OCI-LY7 (cell line): ENCODE results near the gene FAIM2. TPM values are rescaled to one million over a fixed set of nuclear protein-coding genes. Genes with fewer than 3 reads are reported as not detected.

Experiments
- BruUV-seq: library from RNA; stranded (reverse); fragments of 400-500 nt; replicated peaks from 2 replicates; lab custom pipeline; 2021; lab: Mats Ljungman, UMichigan
- CTCF ChIA-PET: fragments of 300-600 bp; sonication (Branson Sonifier 250); formaldehyde crosslinking; loops from one replicate; lab custom pipeline; 2022; ENCODE audit warnings: antibody characterized with exemption; ENCODE audit not compliant: unreplicated experiment; lab: Charles Lee
- POLR2A ChIA-PET: fragments of 300-600 bp; sonication (Branson Sonifier 250); formaldehyde crosslinking; loops from one replicate; lab custom pipeline; 2022; ENCODE audit warnings: antibody characterized with exemption; lab: Charles Lee
- DNase-seq: peaks from one replicate; pipeline ENCODE4 v3.0.0-alpha.2; 2015; ENCODE audit warnings: low spot score
- H2AFZ ChIP-seq: fragments of 200-600 bp; sonication (generic), shearing (Covaris generic); 2 replicates; pipeline ENCODE4 v1.6.1; 2014; ENCODE audit warnings: mild to moderate bottlenecking, antibody characterized with exemption, low read length, moderate library complexity
- H3K27ac ChIP-seq: fragments of 200-600 bp; sonication (generic); 2 replicates; pipeline ENCODE4 v1.5.1; 2014; ENCODE audit warnings: mixed run types, low read depth, mild to moderate bottlenecking, moderate library complexity, low read length, inconsistent platforms; ENCODE audit not compliant: poor library complexity, severe bottlenecking
- H3K36me3 ChIP-seq: fragments of 200-600 bp; sonication (generic); 2 replicates; pipeline ENCODE4 v1.6.1; 2014; ENCODE audit warnings: mild to moderate bottlenecking, antibody characterized with exemption, low read length, moderate library complexity, mixed read lengths; ENCODE audit not compliant: insufficient read depth
- H3K4me1 ChIP-seq: fragments of 200-600 bp; sonication (generic); 2 replicates; pipeline ENCODE4 v1.5.1; 2014; ENCODE audit warnings: mild to moderate bottlenecking, low read length; ENCODE audit not compliant: insufficient read depth, poor library complexity, severe bottlenecking
- H3K4me2 ChIP-seq: fragments of 200-600 bp; sonication (generic); 2 replicates; pipeline ENCODE4 v1.6.1; 2014; ENCODE audit warnings: mild to moderate bottlenecking, low read length
- H3K4me3 ChIP-seq: fragments of 200-600 bp; sonication (generic); 2 replicates; pipeline ENCODE4 v1.5.1; 2014; ENCODE audit warnings: mild to moderate bottlenecking, low read depth, low read length; ENCODE audit not compliant: poor library complexity, severe bottlenecking
- H3K79me2 ChIP-seq: fragments of 200-600 bp; sonication (generic); 2 replicates; pipeline ENCODE4 v1.6.1; 2016; ENCODE audit warnings: low read depth, mild to moderate bottlenecking, low read length, moderate library complexity, mixed read lengths; ENCODE audit not compliant: insufficient read depth
- H3K9me2 ChIP-seq: fragments of 200-600 bp; sonication (generic); 2 replicates; pipeline ENCODE4 v1.6.1; 2016; ENCODE audit warnings: mild to moderate bottlenecking, low read length, mixed read lengths; ENCODE audit not compliant: insufficient read depth
- H3K9me3 ChIP-seq: fragments of 200-600 bp; sonication (generic); 2 replicates; pipeline ENCODE4 v1.6.1; 2014; ENCODE audit warnings: mild to moderate bottlenecking, mixed run types, low read length, mixed read lengths
- H4K20me1 ChIP-seq: fragments of 200-600 bp; sonication (generic); 2 replicates; pipeline ENCODE4 v1.6.1; 2014; ENCODE audit warnings: mild to moderate bottlenecking, antibody characterized with exemption, low read length, moderate library complexity, mixed read lengths; ENCODE audit not compliant: insufficient read depth
- CTCF ChIP-seq: fragments of 200-600 bp; sonication (generic); conservative IDR thresholded peaks from 2 replicates; pipeline ENCODE4 v1.5.1; 2014; ENCODE audit warnings: mild to moderate bottlenecking, antibody characterized with exemption, low read length, moderate library complexity, mixed read lengths
- EZH2phosphoT487 ChIP-seq: fragments of 200-600 bp; sonication (generic); IDR thresholded peaks from 2 replicates; pipeline ENCODE4 v1.6.1; 2018; ENCODE audit warnings: low read depth, borderline replicate concordance, mild to moderate bottlenecking, mixed run types, antibody characterized with exemption, low read length, moderate library complexity, mixed read lengths
- intact Hi-C: fragments of 100-400 bp; cut with micrococcal nuclease; formaldehyde crosslinking; loops from one replicate; pipeline ENCODE4 v1.10.0; 2022; ENCODE audit not compliant: unreplicated experiment
- total RNA-seq, 2 experiments: library from RNA; depleted of rRNA in 1 of 2; stranded (reverse); fragments of >200 nt in 1 of 2; shearing (Covaris generic) in 1 of 2; gene quantifications; 2 replicates each; pipeline ENCODE4 v1.2.3, GENCODE V29; 2014 to 2022

The FAIM2 gene
- total RNA-seq, 2 experiments from 2014 or later: 0.10 TPM; not detected in 1

GRCh38 chr12:49944718-49945117 is 41.0 kb upstream of the FAIM2 start:
- POLR2A ChIA-PET: no interaction called here
- H2AFZ ChIP-seq: peak overlapping the region; percentile 60; the same call in 1 of the 2 replicates
- no peak for TF ChIP-seq CTCF
- TF ChIP-seq EZH2phosphoT487: no peak
- peaks cover 20% of the 10 kb centered on the region for H3K4me1 ChIP-seq
- H3K9me3 ChIP-seq: no peaks in the 10 kb centered on the region
- CTCF ChIA-PET: no interaction called here
- no peak for DNase-seq
- H3K4me2 ChIP-seq: 0 out of 2 replicates have a peak overlapping the region, but pooled peaks have one; percentile 45
- H3K79me2 ChIP-seq: no peaks in the 10 kb centered on the region
- H3K4me3 ChIP-seq: no peak overlapping the region
- H4K20me1 ChIP-seq: no peaks in the 10 kb centered on the region
- H3K27ac ChIP-seq: no peak overlapping the region
- no peaks in the 10 kb centered on the region for H3K36me3 ChIP-seq
- H3K9me2 ChIP-seq: no peaks in the 10 kb centered on the region
- no TSS peak for BruUV-seq
- intact Hi-C loops: loop anchor here (2.0 to 10.0 kb wide), 2 partner anchors 80 to 168 kb away; no protein-coding TSS in a partner anchor

- POLR2A ChIA-PET: no interaction called here
- CTCF ChIA-PET: no interaction called here
- peaks cover 20% of the 10 kb centered on the region for H3K4me1 ChIP-seq
- no peak overlapping the region for H3K4me3 ChIP-seq
- no peak overlapping the region for H2AFZ ChIP-seq
- TF ChIP-seq EZH2phosphoT487 (no peak), CTCF (no peak)
- H4K20me1 ChIP-seq: no peaks in the 10 kb centered on the region
- no TSS peak for BruUV-seq
- no peak overlapping the region for H3K4me2 ChIP-seq
- no peaks in the 10 kb centered on the region for H3K36me3 ChIP-seq
- no peak for DNase-seq
- intact Hi-C loops: loop anchor here (2.0 to 10.0 kb wide), 2 partner anchors 79 to 167 kb away; no protein-coding TSS in a partner anchor
- H3K79me2 ChIP-seq: no peaks in the 10 kb centered on the region
- no peaks in the 10 kb centered on the region for H3K9me3 ChIP-seq
- no peak overlapping the region for H3K27ac ChIP-seq
- H3K9me2 ChIP-seq: no peaks in the 10 kb centered on the region
These were observed 40.3 kb upstream of the FAIM2 start for GRCh38 chr12:49944046-49944445.

GRCh38 chr12:49943625-49943960 is 39.9 kb upstream of the FAIM2 start:
- no peaks in the 10 kb centered on the region for H3K79me2 ChIP-seq
- TF ChIP-seq EZH2phosphoT487 (no peak), CTCF (no peak)
- POLR2A ChIA-PET: no interaction called here
- no peaks in the 10 kb centered on the region for H3K36me3 ChIP-seq
- H3K27ac ChIP-seq: no peak overlapping the region
- no peaks in the 10 kb centered on the region for H3K9me2 ChIP-seq
- H3K4me1 ChIP-seq: peaks cover 20% of the 10 kb centered on the region
- intact Hi-C loops: loop anchor here (10.0 kb wide), 1 partner anchor 79 kb away; no protein-coding TSS in a partner anchor
- BruUV-seq: no TSS peak
- H3K9me3 ChIP-seq: no peaks in the 10 kb centered on the region
- no peak overlapping the region for H2AFZ ChIP-seq
- CTCF ChIA-PET: interaction anchor here (1.0 kb wide), 1 partner anchor 24 kb away, joined by 3 read pairs; no protein-coding TSS in a partner anchor
- H4K20me1 ChIP-seq: no peaks in the 10 kb centered on the region
- H3K4me2 ChIP-seq: no peak overlapping the region
- no peak for DNase-seq
- H3K4me3 ChIP-seq: no peak overlapping the region
